ENCODE measurements around the gene OSBPL3. TPM values are rescaled to one million over a fixed set of nuclear protein-coding genes. Genes with fewer than 3 reads are reported as not detected.

OSBPL3 gene
- total RNA-seq, 1 donor from 2014 or later: 9.8 TPM

GRCh38 chr7:24802300-24802699 is 177.7 kb downstream of the OSBPL3 start:
- H3K27me3 Mint-ChIP-seq (ENCODE audit: low read depth): no peaks in the 10 kb centered on the region
- no peak for TF ChIP-seq CTCF (IDR thresholded peaks at IDR 0.05; ENCODE audit: unreplicated experiment)
- H3K9me3 Mint-ChIP-seq: peaks cover 3% of the 10 kb centered on the region
- no peak for DNase-seq (ENCODE audit: low spot score in 2 of 2, unreplicated experiment in 2 of 2)
- peaks cover 17% of the 10 kb centered on the region for H3K36me3 Mint-ChIP-seq
- no peaks in the 10 kb centered on the region for H3K4me1 Mint-ChIP-seq
- no peak overlapping the region for H3K27ac Mint-ChIP-seq
- no peak overlapping the region for H3K4me3 Mint-ChIP-seq

- peaks cover 3% of the 10 kb centered on the region for H3K9me3 Mint-ChIP-seq
- H3K36me3 Mint-ChIP-seq: peaks cover 17% of the 10 kb centered on the region
- TF ChIP-seq CTCF (IDR thresholded peaks at IDR 0.05; ENCODE audit: unreplicated experiment): no peak
- DNase-seq (ENCODE audit: low spot score in 2 of 2, unreplicated experiment in 2 of 2): no peak
- H3K4me1 Mint-ChIP-seq: no peaks in the 10 kb centered on the region
- H3K27me3 Mint-ChIP-seq (ENCODE audit: low read depth): no peaks in the 10 kb centered on the region
- H3K27ac Mint-ChIP-seq: no peak overlapping the region
- no peak overlapping the region for H3K4me3 Mint-ChIP-seq
Observed at GRCh38 chr7:24801883-24802282, 178.1 kb downstream of the OSBPL3 start.

GRCh38 chr7:24800667-24801066 is 179.3 kb downstream of the OSBPL3 start:
- Mint-ChIP-seq H3K36me3 (peaks cover 17% of the 10 kb centered on the region), H3K4me3 (no peak overlapping the region)
- TF ChIP-seq CTCF (IDR thresholded peaks at IDR 0.05; ENCODE audit: unreplicated experiment): no peak

GRCh38 chr7:24800073-24800472 is 179.9 kb downstream of the OSBPL3 start:
- no peaks in the 10 kb centered on the region for H3K4me1 Mint-ChIP-seq
- no peak overlapping the region for H3K27ac Mint-ChIP-seq
- no peaks in the 10 kb centered on the region for H3K27me3 Mint-ChIP-seq (ENCODE audit: low read depth)
- no peak overlapping the region for H3K4me3 Mint-ChIP-seq
- H3K9me3 Mint-ChIP-seq: peaks cover 3% of the 10 kb centered on the region
- no peak for DNase-seq (ENCODE audit: low spot score in 2 of 2, unreplicated experiment in 2 of 2)
- TF ChIP-seq CTCF (IDR thresholded peaks at IDR 0.05; ENCODE audit: unreplicated experiment): no peak
- peaks cover 17% of the 10 kb centered on the region for H3K36me3 Mint-ChIP-seq

More at GRCh38 chr7:24800667-24801066, 179.3 kb downstream of the OSBPL3 start:
- Mint-ChIP-seq H3K27me3 (ENCODE audit: low read depth) (no peaks in the 10 kb centered on the region), H3K9me3 (peaks cover 3% of the 10 kb centered on the region), H3K4me1 (no peaks in the 10 kb centered on the region), H3K27ac (no peak overlapping the region)
- no peak for DNase-seq (ENCODE audit: low spot score in 2 of 2, unreplicated experiment in 2 of 2)

- H3K9me3 Mint-ChIP-seq: peaks cover 3% of the 10 kb centered on the region
- TF ChIP-seq CTCF (IDR thresholded peaks at IDR 0.05; ENCODE audit: unreplicated experiment): no peak
- H3K4me1 Mint-ChIP-seq: no peaks in the 10 kb centered on the region
- H3K27ac Mint-ChIP-seq: no peak overlapping the region
- no peak overlapping the region for H3K4me3 Mint-ChIP-seq
- H3K27me3 Mint-ChIP-seq (ENCODE audit: low read depth): no peaks in the 10 kb centered on the region
- H3K36me3 Mint-ChIP-seq: peaks cover 17% of the 10 kb centered on the region
- no peak for DNase-seq (ENCODE audit: low spot score in 2 of 2, unreplicated experiment in 2 of 2)
Observed at GRCh38 chr7:24799506-24799905, 180.5 kb downstream of the OSBPL3 start.

- Mint-ChIP-seq H3K36me3 (peaks cover 17% of the 10 kb centered on the region), H3K4me3 (no peak overlapping the region), H3K4me1 (no peaks in the 10 kb centered on the region), H3K27ac (no peak overlapping the region), H3K9me3 (peaks cover 3% of the 10 kb centered on the region), H3K27me3 (ENCODE audit: low read depth) (no peaks in the 10 kb centered on the region)
- no peak for TF ChIP-seq CTCF (IDR thresholded peaks at IDR 0.05; ENCODE audit: unreplicated experiment)
- no peak for DNase-seq (ENCODE audit: low spot score in 2 of 2, unreplicated experiment in 2 of 2)
Observed at GRCh38 chr7:24798261-24798660, 181.7 kb downstream of the OSBPL3 start.
